Nucleus accumbens (tissue), 56 donors: ENCODE results near the gene GABRG3.

ENCODE experiments used
- DNase-seq, 56 donors: peaks; one replicate each; lab custom pipeline; 2025; lab: John Stamatoyannopoulos, UW

Gene GABRG3

GRCh38 chr15:27441120-27441519, 470.1 kb downstream of the GABRG3 start:
- DNase-seq = no peak

GRCh38 chr15:27448234-27448633, 477.3 kb downstream of the GABRG3 start:
- DNase-seq = no peak

- no peak for DNase-seq
These were observed 478.0 kb downstream of the GABRG3 start for GRCh38 chr15:27448986-27449385.

GRCh38 chr15:27449941-27450340, 479.0 kb downstream of the GABRG3 start:
- no peak for DNase-seq

GRCh38 chr15:27454281-27455075, 483.5 kb downstream of the GABRG3 start:
- no peak for DNase-seq

- no peak for DNase-seq
These were observed 485.8 kb downstream of the GABRG3 start for GRCh38 chr15:27456807-27457206.

GRCh38 chr15:27457766-27458165, 486.8 kb downstream of the GABRG3 start:
- no peak for DNase-seq

GRCh38 chr15:27458345-27459084, 487.5 kb downstream of the GABRG3 start:
- DNase-seq = no peak

- DNase-seq = no peak
These were observed 488.9 kb downstream of the GABRG3 start for GRCh38 chr15:27459836-27460235.

GRCh38 chr15:27461181-27461580, 490.2 kb downstream of the GABRG3 start:
- no peak for DNase-seq

GRCh38 chr15:27463525-27464088, 492.6 kb downstream of the GABRG3 start:
- DNase-seq = no peak

GRCh38 chr15:27464941-27465612, 494.1 kb downstream of the GABRG3 start:
- no peak for DNase-seq

GRCh38 chr15:27466758-27467157, 495.8 kb downstream of the GABRG3 start:
- DNase-seq = no peak

GRCh38 chr15:27468151-27468591, 497.2 kb downstream of the GABRG3 start:
- no peak for DNase-seq

GRCh38 chr15:27473845-27474244, 502.9 kb downstream of the GABRG3 start:
- no peak for DNase-seq

GRCh38 chr15:27475395-27475794, 504.4 kb downstream of the GABRG3 start:
- DNase-seq = no peak

- DNase-seq = peak in 1 of 56 donors; percentile 9
These were observed 508.5 kb downstream of the GABRG3 start for GRCh38 chr15:27479296-27480140.

GRCh38 chr15:27480141-27480530, 509.2 kb downstream of the GABRG3 start:
- DNase-seq = no peak

- DNase-seq = no peak
These were observed 509.7 kb downstream of the GABRG3 start for GRCh38 chr15:27480642-27481041.

GRCh38 chr15:27481768-27482167, 510.8 kb downstream of the GABRG3 start:
- DNase-seq = no peak
